Smooth muscle cell (in vitro differentiated cells): ENCODE results near the gene EHBP1. TPM values are rescaled to one million over a fixed set of nuclear protein-coding genes. Genes with fewer than 3 reads are reported as not detected.

Source experiments
- DNase-seq: peaks from one replicate; lab custom pipeline; 2025; ENCODE audit not compliant: unreplicated experiment; lab: John Stamatoyannopoulos, UW
- H2AFZ ChIP-seq: fragments of 200-600 bp; sonication (generic); 2 replicates; pipeline ENCODE4 v1.6.0; 2016; ENCODE audit warnings: antibody characterized with exemption, low read depth, mild to moderate bottlenecking
- H3F3A ChIP-seq: fragments of 200-600 bp; sonication (generic); 2 replicates; pipeline ENCODE4 v1.6.0; 2017; ENCODE audit warnings: antibody characterized with exemption, low read depth
- H3K27ac ChIP-seq: fragments of 200-600 bp; sonication (generic); 2 replicates; pipeline ENCODE4 v1.5.1; 2016; ENCODE audit warnings: low read depth, mild to moderate bottlenecking
- H3K27me3 ChIP-seq: fragments of 200-600 bp; sonication (generic); 2 replicates; pipeline ENCODE4 v1.6.1; 2016; ENCODE audit warnings: low read depth, mild to moderate bottlenecking
- H3K36me3 ChIP-seq: fragments of 200-600 bp; sonication (generic); 2 replicates; pipeline ENCODE4 v1.5.1; 2016; ENCODE audit warnings: low read depth
- H3K4me1 ChIP-seq: fragments of 200-600 bp; sonication (generic); 2 replicates; pipeline ENCODE4 v1.5.1; 2016; ENCODE audit warnings: low read depth
- H3K4me2 ChIP-seq: fragments of 200-600 bp; sonication (generic); 2 replicates; pipeline ENCODE4 v1.6.0; 2016; ENCODE audit warnings: mild to moderate bottlenecking
- H3K4me3 ChIP-seq: fragments of 200-600 bp; sonication (generic); 2 replicates; pipeline ENCODE4 v1.5.1; 2016; ENCODE audit warnings: mild to moderate bottlenecking
- H3K79me2 ChIP-seq: fragments of 200-600 bp; sonication (generic); 2 replicates; pipeline ENCODE4 v1.6.0; 2016; ENCODE audit warnings: low read depth, mild to moderate bottlenecking
- H3K9ac ChIP-seq: fragments of 200-600 bp; sonication (generic); 2 replicates; pipeline ENCODE4 v1.6.0; 2016; ENCODE audit warnings: low read depth
- H3K9me3 ChIP-seq: fragments of 200-600 bp; sonication (generic); replicated peaks from 2 replicates; pipeline ENCODE4 v1.5.1; 2016; ENCODE audit warnings: low read depth
- H4K20me1 ChIP-seq: fragments of 200-600 bp; sonication (generic); 2 replicates; pipeline ENCODE4 v1.6.0; 2016; ENCODE audit warnings: low read depth
- CTCF ChIP-seq: fragments of 200-600 bp; sonication (generic); IDR thresholded peaks from 2 replicates; pipeline ENCODE4 v1.5.1; 2017; ENCODE audit warnings: borderline replicate concordance, mild to moderate bottlenecking, antibody characterized with exemption; ENCODE audit not compliant: insufficient read depth, poor library complexity, severe bottlenecking
- WGBS: methylation state at CpG from one replicate; pipeline ENCODE4 v1.1.7; 2016; ENCODE audit warnings: low lambda C conversion rate; 5-methylcytosine and 5-hydroxymethylcytosine counted together
- polyA plus RNA-seq: library from polyadenylated mRNA; unstranded; fragments of >200 nt; fragmentation: Nextera tagmentation; extraction: Ambion mirVana; gene quantifications from 2 replicates; pipeline ENCODE4 v1.2.1, GENCODE V29; 2016
- total RNA-seq: library from RNA; depleted of rRNA; stranded (reverse); fragments of >200 nt; gene quantifications from 2 replicates; pipeline ENCODE4 v1.2.3, GENCODE V29; 2014

The EHBP1 gene
- total and polyA plus RNA-seq, 2 experiments from 2014 or later = 9.3 to 45.9 TPM

- H3K4me2 ChIP-seq = no peak overlapping the region
- H3K4me3 ChIP-seq = no peak overlapping the region
- no peaks in the 10 kb centered on the region for H3K9me3 ChIP-seq
- no peaks in the 10 kb centered on the region for H3F3A ChIP-seq
- no peak overlapping the region for H2AFZ ChIP-seq
- no peaks in the 10 kb centered on the region for H3K27me3 ChIP-seq
- no peak for TF ChIP-seq CTCF
- H3K9ac ChIP-seq = no peak overlapping the region
- H3K27ac ChIP-seq = no peak overlapping the region
- H3K4me1 ChIP-seq = no peaks in the 10 kb centered on the region
- H3K79me2 ChIP-seq = no peaks in the 10 kb centered on the region
- H3K36me3 ChIP-seq = no peaks in the 10 kb centered on the region
- WGBS = 75% methylated on average over 4 of the region's 4 CpGs
- H4K20me1 ChIP-seq = no peaks in the 10 kb centered on the region
- no peak for DNase-seq
These were observed 19.4 kb upstream of the EHBP1 start for GRCh38 chr2:62686012-62686685.

- Histone ChIP-seq H3F3A (no peaks in the 10 kb centered on the region), H3K36me3 (no peaks in the 10 kb centered on the region), H3K4me1 (no peaks in the 10 kb centered on the region), H4K20me1 (no peaks in the 10 kb centered on the region), H3K27me3 (no peaks in the 10 kb centered on the region), H3K27ac (no peak overlapping the region), H3K4me2 (no peak overlapping the region), H3K79me2 (no peaks in the 10 kb centered on the region), H3K9me3 (no peaks in the 10 kb centered on the region), H3K9ac (no peak overlapping the region), H3K4me3 (no peak overlapping the region), H2AFZ (peak overlapping the region; percentile 45)
- DNase-seq = no peak
- 40% methylated on average over 2 of the region's 2 CpGs for WGBS
- no peak for TF ChIP-seq CTCF
These were observed 17.9 kb upstream of the EHBP1 start for GRCh38 chr2:62687636-62688035.

- Histone ChIP-seq H3F3A (no peaks in the 10 kb centered on the region), H3K36me3 (no peaks in the 10 kb centered on the region), H4K20me1 (no peaks in the 10 kb centered on the region), H3K27me3 (no peaks in the 10 kb centered on the region), H2AFZ (no peak overlapping the region), H3K4me3 (no peak overlapping the region), H3K9ac (no peak overlapping the region), H3K79me2 (no peaks in the 10 kb centered on the region), H3K9me3 (no peaks in the 10 kb centered on the region), H3K27ac (no peak overlapping the region), H3K4me2 (no peak overlapping the region), H3K4me1 (no peaks in the 10 kb centered on the region)
- WGBS = 78% methylated on average over 1 of the region's 1 CpG
- TF ChIP-seq CTCF = no peak
- no peak for DNase-seq
These were observed 16.7 kb upstream of the EHBP1 start for GRCh38 chr2:62688771-62689170.

DNA sequence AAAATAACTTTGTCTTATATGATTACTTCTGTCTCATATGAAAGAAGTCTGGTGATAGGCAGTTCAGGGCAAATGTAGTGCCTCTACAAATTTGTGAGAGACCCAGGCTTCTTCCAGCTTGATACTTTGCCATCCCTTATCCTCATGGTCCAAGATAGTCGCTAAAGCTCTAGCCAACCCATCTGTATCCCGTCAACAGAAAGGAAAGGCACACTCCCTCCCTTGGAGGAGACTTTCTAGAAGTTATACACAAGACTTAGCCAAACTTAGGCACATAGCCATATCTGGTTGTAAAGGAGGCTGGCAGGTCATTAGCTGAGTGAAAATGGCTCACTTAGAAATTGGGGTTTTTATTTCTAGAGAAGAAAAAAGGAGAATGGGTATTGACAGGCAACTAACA lies 14.3 kb upstream of the EHBP1 start:
- Histone ChIP-seq H3K4me3 (no peak overlapping the region), H3K36me3 (no peaks in the 10 kb centered on the region), H3K27ac (no peak overlapping the region), H3K9me3 (no peaks in the 10 kb centered on the region), H3K79me2 (no peaks in the 10 kb centered on the region), H3K27me3 (no peaks in the 10 kb centered on the region), H3F3A (no peaks in the 10 kb centered on the region), H4K20me1 (no peaks in the 10 kb centered on the region), H2AFZ (no peak overlapping the region), H3K4me1 (no peaks in the 10 kb centered on the region), H3K9ac (no peak overlapping the region), H3K4me2 (no peak overlapping the region)
- TF ChIP-seq CTCF = no peak
- WGBS = 73% methylated on average over 2 of the region's 2 CpGs
- DNase-seq = no peak
